GM19043 (cell line): Measurements from ENCODE around the gene ARHGAP44.

Source experiments
- ATAC-seq: cut with Tn5 transposase; IDR thresholded peaks from one replicate; pipeline ENCODE4 v1.9.1; 2021; ENCODE audit warnings: low read depth; ENCODE audit not compliant: unreplicated experiment

Gene ARHGAP44

DNA sequence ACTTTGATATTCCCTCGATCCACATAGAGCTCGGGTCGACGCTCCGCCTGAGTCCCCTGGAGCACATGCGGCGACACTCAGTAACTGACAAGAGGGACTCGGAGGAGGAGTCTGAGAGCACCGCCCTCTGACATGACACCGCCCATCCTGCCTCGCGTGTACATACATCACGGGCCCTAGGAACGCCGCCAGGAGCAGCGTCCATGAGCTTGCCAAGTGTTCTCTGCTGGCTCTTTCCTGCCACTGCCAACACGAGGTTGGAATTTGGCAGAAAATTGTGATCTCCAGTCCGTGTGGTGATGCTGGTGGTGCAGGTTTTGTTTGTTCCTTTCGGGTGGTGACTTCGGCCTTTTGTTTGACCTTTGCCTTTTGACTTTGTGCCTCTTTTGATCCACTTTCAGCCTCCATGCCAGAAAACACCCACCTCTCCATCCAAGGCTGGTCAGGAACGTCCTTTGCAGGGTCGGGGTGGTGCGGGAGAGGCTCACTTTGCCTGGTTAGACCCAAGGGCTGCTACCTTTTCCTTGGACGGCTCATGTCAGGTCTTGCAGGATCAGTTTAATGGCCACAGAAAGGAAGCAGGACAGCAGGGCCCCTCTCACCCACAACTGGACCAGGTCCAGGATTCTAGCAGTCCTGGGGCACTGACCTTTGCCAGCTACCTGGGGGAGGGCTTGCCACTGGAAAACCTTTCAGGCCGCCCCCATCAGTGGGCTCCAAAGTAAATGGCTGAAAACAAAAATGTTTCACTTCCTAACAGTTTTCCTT lies 200.9 kb downstream of the ARHGAP44 start:
- no peak for ATAC-seq

GRCh38 chr17:12990926-12991325 lies 201.6 kb downstream of the ARHGAP44 start:
- no peak for ATAC-seq

- ATAC-seq: no peak
Observed at GRCh38 chr17:12992676-12993075, 203.4 kb downstream of the ARHGAP44 start.

DNA sequence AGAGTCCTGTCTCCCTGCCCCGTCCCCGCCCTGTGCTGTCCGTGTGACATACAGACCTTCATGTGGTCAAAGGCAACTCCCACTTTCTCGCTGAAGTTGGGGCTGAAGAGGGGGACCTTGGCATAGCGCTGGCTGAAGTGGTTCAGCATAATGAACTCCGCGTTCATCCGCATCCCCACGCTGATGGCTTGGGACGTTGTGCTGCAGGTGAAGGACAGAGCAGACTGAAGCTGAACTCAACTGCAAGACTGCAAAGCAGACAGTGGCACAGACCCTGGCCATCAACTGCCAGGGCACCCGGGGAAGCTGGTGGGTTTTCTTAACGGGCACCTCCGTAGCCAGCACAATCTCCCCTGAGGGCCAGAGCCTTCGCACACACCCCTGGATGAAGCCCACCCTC lies 204.3 kb downstream of the ARHGAP44 start:
- no peak for ATAC-seq

DNA sequence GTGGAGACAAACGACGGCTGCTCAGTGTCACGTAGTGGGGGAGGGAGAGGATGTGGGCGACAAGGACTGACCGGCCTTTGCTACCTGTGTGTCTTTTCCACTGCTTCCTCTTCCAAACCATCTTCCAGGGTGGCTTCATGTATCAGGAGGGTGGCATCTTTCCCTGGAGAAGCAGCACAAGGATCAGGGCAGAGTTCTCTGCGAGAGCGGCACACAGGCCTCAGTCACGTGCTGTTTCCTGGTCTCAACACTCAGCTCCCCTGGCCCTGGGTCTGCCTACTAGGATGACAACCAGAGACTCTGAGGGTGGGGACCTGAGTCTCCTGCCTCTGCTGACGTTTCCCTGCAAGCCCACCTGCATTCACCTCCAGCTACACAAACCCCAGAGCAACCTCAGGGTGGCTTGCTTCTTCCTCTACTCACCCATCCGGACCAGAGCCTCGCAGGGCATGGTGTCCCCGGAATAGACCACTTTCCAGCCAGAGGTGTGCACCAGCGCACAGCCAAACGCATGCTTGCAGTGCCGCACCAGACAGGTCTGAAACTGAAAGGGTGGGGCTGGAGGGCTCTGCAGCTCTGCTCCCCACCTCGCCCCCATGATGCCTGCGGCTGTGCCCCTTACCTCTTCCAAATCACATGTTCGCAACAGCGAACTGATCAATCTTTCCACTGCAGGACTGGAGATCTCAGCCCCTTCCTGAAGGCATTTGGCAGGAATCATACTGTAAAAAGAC lies 205.2 kb downstream of the ARHGAP44 start:
- ATAC-seq: no peak

GRCh38 chr17:12995106-12995895 lies 206.0 kb downstream of the ARHGAP44 start:
- ATAC-seq: no peak

- no peak for ATAC-seq
Observed at GRCh38 chr17:12995896-12996295, 206.6 kb downstream of the ARHGAP44 start.

DNA sequence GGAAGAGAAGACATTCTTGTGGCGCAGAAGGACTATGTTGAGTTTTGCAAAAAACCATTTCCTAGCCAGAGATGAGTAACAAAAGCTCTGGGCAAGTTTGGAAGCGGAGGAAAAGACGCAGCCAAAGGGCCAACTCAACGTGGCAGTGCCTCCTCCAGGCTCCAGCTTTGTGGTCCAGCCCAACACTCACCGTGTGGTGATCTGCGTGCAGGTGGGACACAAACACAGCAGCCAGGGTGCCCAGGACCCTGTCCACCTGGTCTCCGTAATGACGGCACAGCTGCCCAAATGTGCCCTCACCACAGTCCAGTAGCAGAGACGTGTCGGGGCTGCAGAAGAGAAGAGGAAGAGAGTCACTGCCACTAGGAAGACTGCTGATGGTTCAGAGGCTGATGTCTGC lies 207.1 kb downstream of the ARHGAP44 start:
- ATAC-seq: no peak

DNA sequence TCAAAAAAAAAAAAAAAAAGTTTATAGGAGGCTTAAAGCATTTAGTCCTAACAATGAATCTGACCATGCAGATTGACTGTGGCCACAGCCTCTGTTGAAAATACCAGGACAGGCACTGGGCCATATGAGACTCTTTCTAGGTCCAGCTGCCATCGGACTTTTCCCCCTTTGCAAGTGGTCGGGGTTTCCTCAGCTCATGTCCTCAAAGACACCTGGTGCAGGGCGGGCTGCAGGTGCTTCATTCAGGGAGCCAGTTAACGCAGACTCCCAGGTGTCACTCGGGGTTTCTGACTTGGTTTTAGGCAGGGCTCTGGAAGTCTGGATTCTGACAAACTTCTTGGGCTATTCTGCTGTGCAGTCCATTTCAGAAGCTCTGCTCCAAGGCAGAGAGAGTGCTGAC lies 207.6 kb downstream of the ARHGAP44 start:
- ATAC-seq: no peak

GRCh38 chr17:12998461-12998860 lies 209.2 kb downstream of the ARHGAP44 start:
- no peak for ATAC-seq

GRCh38 chr17:12998874-12999273 lies 209.6 kb downstream of the ARHGAP44 start:
- no peak for ATAC-seq

DNA sequence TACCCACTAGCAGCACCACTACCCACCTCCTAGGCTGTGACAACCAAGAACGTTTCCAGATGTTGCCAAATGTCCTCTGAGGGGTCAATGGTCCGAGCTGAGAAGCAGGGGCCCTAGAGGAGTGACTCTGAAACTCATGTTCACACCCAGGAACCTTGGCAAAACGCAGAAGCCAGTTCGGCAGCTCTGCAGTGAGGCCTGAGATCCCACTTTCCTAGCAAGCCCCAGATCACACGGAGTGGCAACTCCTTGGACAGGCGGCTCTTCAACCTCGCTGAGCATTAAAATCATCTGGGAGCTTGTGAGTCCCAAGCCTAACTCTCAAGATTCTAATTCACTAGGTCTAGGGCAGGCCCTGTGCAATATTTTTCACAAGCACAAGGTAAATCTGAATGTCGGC lies 211.3 kb downstream of the ARHGAP44 start:
- no peak for ATAC-seq

DNA sequence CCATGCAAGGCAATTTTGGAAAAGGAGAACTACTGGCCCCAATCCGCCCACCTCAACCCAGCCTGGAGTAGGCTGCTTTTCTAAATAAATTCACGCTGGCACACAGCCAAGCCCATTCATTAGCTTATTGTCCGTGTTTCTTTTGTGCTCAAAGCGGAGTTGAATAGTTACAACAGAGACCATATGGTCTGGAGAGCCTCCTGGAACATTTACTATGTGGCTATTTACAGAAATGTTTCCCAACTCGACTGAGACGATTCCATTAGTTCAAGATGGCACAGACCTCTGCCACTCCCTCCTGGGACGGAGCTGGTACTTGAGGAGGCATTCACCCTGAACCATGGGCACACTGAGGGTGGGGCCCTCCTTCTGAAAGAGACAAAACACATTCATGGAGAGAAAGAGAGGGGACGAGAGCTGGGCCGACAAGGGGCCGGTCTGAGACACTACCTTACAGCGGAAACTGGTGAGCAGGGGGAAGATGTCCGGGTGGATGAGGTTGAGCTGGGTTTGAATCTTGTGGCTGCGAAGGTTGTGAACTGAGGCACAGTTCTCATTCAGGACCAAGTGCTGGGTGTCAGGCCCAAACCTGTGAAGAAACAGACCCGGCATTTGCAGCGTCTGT lies 212.8 kb downstream of the ARHGAP44 start:
- ATAC-seq: no peak

DNA sequence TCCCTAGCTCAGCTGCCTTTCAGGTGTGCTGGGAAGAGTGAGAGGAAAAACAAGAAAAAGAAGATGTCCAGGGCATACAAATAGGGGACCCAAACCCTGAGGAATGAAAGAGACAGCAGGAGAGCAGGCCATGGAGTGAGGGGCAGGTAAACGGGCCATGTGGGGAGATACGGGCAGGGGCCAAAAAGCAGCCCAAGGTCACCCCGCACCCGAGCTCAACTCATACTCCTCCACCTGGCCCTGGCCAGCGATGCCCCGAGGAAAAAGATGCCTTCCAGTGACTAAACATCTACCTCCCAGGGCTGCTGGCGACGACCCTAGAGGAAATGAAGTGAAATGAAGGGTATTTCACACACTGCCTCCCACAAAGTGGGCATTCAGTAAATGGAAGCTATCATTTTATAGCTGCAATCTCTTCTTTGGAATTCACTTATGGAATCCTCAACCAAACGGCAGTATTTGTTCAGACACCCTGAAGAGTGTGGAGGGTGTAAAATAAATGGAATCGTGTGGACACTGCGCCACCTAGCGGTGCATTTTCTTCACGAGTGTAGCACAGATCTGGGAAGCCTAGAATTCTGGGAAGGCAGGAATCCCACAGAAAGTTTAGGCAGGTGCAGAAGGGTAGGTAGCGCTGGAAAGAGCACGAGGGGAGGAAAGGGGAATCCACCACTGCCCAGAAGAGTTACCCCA lies 213.6 kb downstream of the ARHGAP44 start:
- ATAC-seq: no peak

DNA sequence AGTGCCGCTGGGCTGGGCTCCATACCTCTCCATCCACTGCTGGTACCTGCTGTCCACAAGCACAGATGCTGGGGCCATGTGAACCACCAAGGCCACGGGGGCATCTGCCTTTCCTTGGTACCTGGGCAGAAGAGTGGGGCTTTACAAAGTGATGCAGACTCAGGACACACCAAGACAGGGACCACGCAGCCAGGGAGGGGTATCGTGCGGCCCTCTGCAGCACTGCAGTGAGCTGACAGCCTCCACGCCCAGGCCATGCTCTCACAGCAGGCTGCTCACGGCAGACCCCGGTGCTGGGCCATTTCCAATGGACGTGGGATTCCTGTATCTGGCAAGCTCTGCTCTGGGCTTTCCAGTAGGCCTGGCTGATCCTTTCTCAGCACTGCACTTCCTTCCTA lies 214.2 kb downstream of the ARHGAP44 start:
- no peak for ATAC-seq

DNA sequence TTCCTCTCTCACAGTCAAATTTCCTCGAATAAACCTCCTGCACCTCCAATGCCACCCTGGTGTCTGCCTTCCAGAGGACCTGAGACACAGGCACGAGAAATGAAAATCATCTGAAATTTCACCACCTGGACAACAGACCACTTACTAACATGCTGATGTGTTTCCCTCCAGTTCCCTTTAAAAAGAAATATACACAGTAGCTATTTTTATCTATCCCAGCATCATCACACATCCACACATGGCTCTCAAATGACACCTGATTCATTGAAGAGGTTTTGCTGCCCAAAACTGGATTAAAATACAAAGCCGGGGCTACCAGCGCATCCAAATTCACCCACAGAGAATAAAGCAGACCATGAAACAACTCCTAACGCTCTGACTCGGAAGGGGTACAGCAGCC lies 214.6 kb downstream of the ARHGAP44 start:
- ATAC-seq: no peak

DNA sequence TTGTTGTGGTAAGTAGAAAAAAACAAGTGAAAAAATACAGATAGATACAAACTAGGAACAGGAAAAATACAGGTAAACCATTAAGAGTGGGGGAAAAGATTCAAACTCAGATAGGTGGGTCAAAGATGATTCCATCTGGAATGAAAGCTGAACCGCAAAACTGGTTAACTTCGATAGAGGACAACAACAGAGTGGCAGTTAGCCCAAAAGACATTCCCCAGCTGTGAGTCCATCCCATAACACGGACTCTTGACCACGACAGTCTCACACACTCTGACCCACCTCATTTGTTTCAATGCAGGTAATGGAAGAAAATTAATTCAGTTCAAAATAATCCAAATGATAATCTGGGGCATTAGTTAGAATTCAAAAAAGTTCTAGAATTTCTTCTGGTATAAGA lies 215.0 kb downstream of the ARHGAP44 start:
- no peak for ATAC-seq

- ATAC-seq: no peak
Observed at GRCh38 chr17:13005530-13005929, 216.2 kb downstream of the ARHGAP44 start.

- no peak for ATAC-seq
Observed at GRCh38 chr17:13008461-13008860, 219.2 kb downstream of the ARHGAP44 start.

- no peak for ATAC-seq
Observed at GRCh38 chr17:13010959-13011358, 221.7 kb downstream of the ARHGAP44 start.
